Neural cell (in vitro differentiated cells): ENCODE results near the gene CATSPERD. TPM values are rescaled to one million over a fixed set of nuclear protein-coding genes. Genes with fewer than 3 reads are reported as not detected.

Experiments used
- H2AFZ ChIP-seq: fragments of 200-600, 300-800 bp; sonication (generic), shearing (Covaris generic); 2 replicates; pipeline ENCODE4 v1.6.0; 2014; ENCODE audit warnings: low read depth, mild to moderate bottlenecking, antibody characterized with exemption, low read length, moderate library complexity
- H3F3A ChIP-seq: fragments of 200-600 bp; shearing (Covaris generic); 2 replicates; pipeline ENCODE4 v1.6.1; 2016; ENCODE audit warnings: mild to moderate bottlenecking, moderate library complexity, mixed read lengths, antibody characterized with exemption, low read length; ENCODE audit not compliant: insufficient read depth, poor library complexity, severe bottlenecking
- H3K27ac ChIP-seq: fragments of 200-600, 300-800 bp; sonication (generic), shearing (Covaris generic); 2 replicates; pipeline ENCODE4 v1.5.1; 2014; ENCODE audit warnings: mild to moderate bottlenecking, low read length, moderate library complexity
- H3K27me3 ChIP-seq: fragments of 300-800, 200-600 bp; sonication (generic), shearing (Covaris generic); 2 replicates; pipeline ENCODE4 v1.6.0; 2014; ENCODE audit warnings: mild to moderate bottlenecking, low read depth, low read length, moderate library complexity; ENCODE audit not compliant: insufficient read depth
- H3K36me3 ChIP-seq: fragments of 300-800, 200-600 bp; sonication (generic), shearing (Covaris generic); 2 replicates; pipeline ENCODE4 v1.5.1; 2014; ENCODE audit warnings: mild to moderate bottlenecking, antibody characterized with exemption, low read length, moderate library complexity; ENCODE audit not compliant: insufficient read depth
- H3K4me2 ChIP-seq: fragments of 300-800, 200-600 bp; sonication (generic), shearing (Covaris generic); 2 replicates; pipeline ENCODE4 v1.6.0; 2014; ENCODE audit warnings: mild to moderate bottlenecking, low read length
- H3K4me3 ChIP-seq: fragments of 300-800, 200-600 bp; sonication (generic), shearing (Covaris generic); 2 replicates; pipeline ENCODE4 v1.5.1; 2014; ENCODE audit warnings: mild to moderate bottlenecking, low read length, moderate library complexity
- H3K79me2 ChIP-seq: fragments of 200-600 bp; shearing (Covaris generic); replicated peaks from 2 replicates; pipeline ENCODE4 v1.6.0; 2014; ENCODE audit warnings: mild to moderate bottlenecking, low read length, moderate library complexity; ENCODE audit not compliant: insufficient read depth
- H3K9ac ChIP-seq: fragments of 300-800, 200-600 bp; sonication (generic), shearing (Covaris generic); 2 replicates; pipeline ENCODE4 v1.6.1; 2016; ENCODE audit warnings: mild to moderate bottlenecking, low read length, mixed read lengths
- H3K9me2 ChIP-seq: fragments of 200-600 bp; shearing (Covaris generic); 2 replicates; pipeline ENCODE4 v1.6.1; 2016; ENCODE audit warnings: mild to moderate bottlenecking, low read length, mixed read lengths; ENCODE audit not compliant: insufficient read depth
- H3K9me3 ChIP-seq: fragments of 200-600, 300-800 bp; sonication (generic), shearing (Covaris generic); 2 replicates; pipeline ENCODE4 v1.6.1; 2016; ENCODE audit warnings: mild to moderate bottlenecking, mixed run types, low read length, moderate library complexity, mixed read lengths
- H4K20me1 ChIP-seq: fragments of 200-600 bp; shearing (Covaris generic); 2 replicates; pipeline ENCODE4 v1.6.1; 2016; ENCODE audit warnings: mild to moderate bottlenecking, mixed run types; ENCODE audit not compliant: insufficient read depth
- EP300 ChIP-seq: fragments of 450-650 bp; conservative IDR thresholded peaks from 2 replicates; pipeline ENCODE4 v1.6.1; 2014; ENCODE audit warnings: antibody characterized with exemption, mild to moderate bottlenecking, moderate library complexity; ENCODE audit not compliant: poor library complexity, severe bottlenecking
- EZH2 ChIP-seq: fragments of 200-600, 300-800 bp; shearing (Covaris generic), sonication (generic); IDR thresholded peaks from 2 replicates; pipeline ENCODE4 v1.6.1; 2014; ENCODE audit warnings: antibody characterized with exemption, low read length, borderline replicate concordance, mild to moderate bottlenecking; ENCODE audit not compliant: insufficient read depth, poor library complexity, severe bottlenecking
- MXI1 ChIP-seq: fragments of 450-650 bp; conservative IDR thresholded peaks from 2 replicates; pipeline ENCODE4 v1.6.1; 2014; ENCODE audit warnings: antibody characterized with exemption, mild to moderate bottlenecking; ENCODE audit not compliant: poor library complexity, severe bottlenecking
- POLR2AphosphoS5 ChIP-seq: IDR thresholded peaks from 2 replicates; pipeline ENCODE4 v1.6.1; 2012
- RAD21 ChIP-seq: fragments of 450-650 bp; conservative IDR thresholded peaks from 2 replicates; pipeline ENCODE4 v1.6.1; 2014; ENCODE audit warnings: antibody characterized with exemption, mild to moderate bottlenecking, moderate library complexity
- SMC3 ChIP-seq: fragments of 450-650 bp; conservative IDR thresholded peaks from 2 replicates; pipeline ENCODE4 v1.6.1; 2014; ENCODE audit warnings: antibody characterized with exemption, mild to moderate bottlenecking, moderate library complexity; ENCODE audit not compliant: poor library complexity
- TAF1 ChIP-seq: IDR thresholded peaks from 2 replicates; pipeline ENCODE4 v1.6.1; 2012; ENCODE audit warnings: low read depth
- polyA plus RNA-seq: library from polyadenylated mRNA; depleted of rRNA; stranded (reverse); fragments of >200 nt; gene quantifications from 2 replicates; pipeline ENCODE4 v1.2.3, GENCODE V29; 2014
- TF ChIP-seq, protein P1 (sequence below): fragments of 450-650 bp; IDR thresholded peaks from 2 replicates; pipeline ENCODE4 v1.5.1; 2014; ENCODE audit warnings: antibody characterized with exemption, mild to moderate bottlenecking, moderate library complexity; ENCODE audit not compliant: poor library complexity, severe bottlenecking
- TF ChIP-seq, protein P2 (sequence below): IDR thresholded peaks from 2 replicates; pipeline ENCODE4 v1.6.1; 2012; ENCODE audit warnings: borderline replicate concordance

CATSPERD gene
- polyA plus RNA-seq, 1 donor from 2014 or later, result not detected

DNA sequence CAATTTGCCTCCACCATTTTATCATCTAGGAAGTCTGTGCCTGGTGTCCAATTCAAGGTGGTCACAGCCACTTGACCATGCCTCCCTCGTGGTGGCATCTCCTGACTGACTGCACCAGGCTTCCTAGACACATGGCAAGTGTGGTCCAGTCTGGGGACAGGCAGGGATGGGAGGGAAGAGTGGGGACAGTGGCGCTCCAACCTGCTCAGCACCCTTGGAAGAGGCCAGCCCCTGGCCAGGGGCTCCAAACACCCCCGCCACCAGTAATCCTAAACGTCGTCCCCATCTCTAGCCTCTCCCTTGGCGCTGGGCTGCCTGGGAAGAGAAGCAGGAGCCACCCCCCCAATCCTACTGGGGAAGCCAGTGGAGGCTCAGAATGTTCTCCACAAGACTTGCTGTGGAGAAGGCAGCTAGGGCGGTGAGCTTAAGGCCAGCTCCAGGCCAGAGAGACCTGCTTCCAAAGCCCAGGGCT, 27.7 kb upstream of the CATSPERD start:
- no peak overlapping the region for H3K27ac ChIP-seq

DNA sequence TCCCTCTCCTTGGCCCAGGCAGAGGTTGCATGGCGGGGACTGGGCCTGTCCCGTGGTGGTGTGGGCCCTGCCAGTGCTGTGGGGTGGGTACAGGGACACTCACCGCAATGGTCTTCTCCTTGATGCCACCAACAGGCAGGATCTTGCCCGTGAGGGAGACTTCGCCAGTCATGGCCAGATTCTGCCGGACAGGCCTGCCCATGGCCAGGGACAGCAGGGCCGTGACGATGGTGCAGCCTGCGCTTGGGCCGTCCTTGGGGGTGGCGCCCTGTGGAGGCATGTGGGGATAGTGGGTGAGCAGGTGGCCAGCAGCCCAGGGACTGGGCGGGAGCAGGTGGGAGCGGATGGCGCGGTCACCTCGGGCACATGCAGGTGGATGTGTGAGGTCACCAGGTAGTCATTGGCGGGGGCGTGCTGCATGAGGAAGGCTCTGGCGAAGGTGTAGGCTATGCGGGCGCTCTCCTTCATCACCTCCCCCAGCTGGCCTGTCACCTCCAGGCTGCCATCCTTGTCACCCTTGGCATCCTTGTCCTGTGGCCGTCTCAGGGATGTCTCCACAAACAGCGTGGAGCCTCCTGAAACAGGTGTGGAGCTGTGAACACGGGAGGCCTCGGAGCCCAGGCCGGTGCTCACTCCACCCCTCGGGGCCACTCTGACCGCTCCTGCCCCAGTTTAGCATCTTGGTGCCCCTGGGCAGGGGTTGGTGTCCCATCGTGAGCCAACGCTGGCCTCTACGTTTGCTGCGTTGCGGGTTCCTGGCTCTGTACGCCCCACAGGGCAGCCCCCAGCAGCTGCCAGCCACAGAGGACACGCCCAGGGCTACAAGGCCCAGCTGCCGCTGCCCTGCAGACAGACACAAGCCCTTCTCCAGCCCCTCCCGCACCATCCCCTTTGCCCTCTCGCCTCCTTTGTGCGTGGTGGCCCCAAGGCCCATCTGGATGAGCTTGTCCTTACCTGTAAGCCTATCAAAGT, 27.0 kb upstream of the CATSPERD start:
- Histone ChIP-seq H3K4me2 (no peak overlapping the region), H3K27me3 (no peaks in the 10 kb centered on the region), H3K79me2 (peaks cover 15% of the 10 kb centered on the region), H3K4me3 (no peak overlapping the region), H3K9me2 (no peaks in the 10 kb centered on the region), H3K27ac (no peak overlapping the region), H2AFZ (no peak overlapping the region), H3K9ac (no peak overlapping the region), H3K9me3 (no peaks in the 10 kb centered on the region), H3F3A (no peaks in the 10 kb centered on the region), H3K36me3 (no peaks in the 10 kb centered on the region), H4K20me1 (peaks cover 11% of the 10 kb centered on the region)
- TF ChIP-seq, protein P1, sequence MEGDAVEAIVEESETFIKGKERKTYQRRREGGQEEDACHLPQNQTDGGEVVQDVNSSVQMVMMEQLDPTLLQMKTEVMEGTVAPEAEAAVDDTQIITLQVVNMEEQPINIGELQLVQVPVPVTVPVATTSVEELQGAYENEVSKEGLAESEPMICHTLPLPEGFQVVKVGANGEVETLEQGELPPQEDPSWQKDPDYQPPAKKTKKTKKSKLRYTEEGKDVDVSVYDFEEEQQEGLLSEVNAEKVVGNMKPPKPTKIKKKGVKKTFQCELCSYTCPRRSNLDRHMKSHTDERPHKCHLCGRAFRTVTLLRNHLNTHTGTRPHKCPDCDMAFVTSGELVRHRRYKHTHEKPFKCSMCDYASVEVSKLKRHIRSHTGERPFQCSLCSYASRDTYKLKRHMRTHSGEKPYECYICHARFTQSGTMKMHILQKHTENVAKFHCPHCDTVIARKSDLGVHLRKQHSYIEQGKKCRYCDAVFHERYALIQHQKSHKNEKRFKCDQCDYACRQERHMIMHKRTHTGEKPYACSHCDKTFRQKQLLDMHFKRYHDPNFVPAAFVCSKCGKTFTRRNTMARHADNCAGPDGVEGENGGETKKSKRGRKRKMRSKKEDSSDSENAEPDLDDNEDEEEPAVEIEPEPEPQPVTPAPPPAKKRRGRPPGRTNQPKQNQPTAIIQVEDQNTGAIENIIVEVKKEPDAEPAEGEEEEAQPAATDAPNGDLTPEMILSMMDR, result no peak
- TF ChIP-seq POLR2AphosphoS5, result peak; percentile 15

More for the DNA sequence above, 27.7 kb upstream of the CATSPERD start:
- Histone ChIP-seq H4K20me1 (peaks cover 11% of the 10 kb centered on the region), H3K9me2 (no peaks in the 10 kb centered on the region), H3K79me2 (peaks cover 15% of the 10 kb centered on the region), H3K36me3 (no peaks in the 10 kb centered on the region), H3K9ac (no peak overlapping the region), H3K27me3 (no peaks in the 10 kb centered on the region), H2AFZ (no peak overlapping the region), H3K9me3 (no peaks in the 10 kb centered on the region), H3K4me2 (no peak overlapping the region), H3F3A (no peaks in the 10 kb centered on the region), H3K4me3 (no peak overlapping the region)
- TF ChIP-seq EP300, result no peak
- TF ChIP-seq TAF1, result no peak
- no peak for TF ChIP-seq POLR2AphosphoS5
- TF ChIP-seq EZH2, result no peak
- no peak for TF ChIP-seq SMC3
- TF ChIP-seq RAD21, result no peak
- TF ChIP-seq, protein P1, result no peak
- TF ChIP-seq, protein P2, sequence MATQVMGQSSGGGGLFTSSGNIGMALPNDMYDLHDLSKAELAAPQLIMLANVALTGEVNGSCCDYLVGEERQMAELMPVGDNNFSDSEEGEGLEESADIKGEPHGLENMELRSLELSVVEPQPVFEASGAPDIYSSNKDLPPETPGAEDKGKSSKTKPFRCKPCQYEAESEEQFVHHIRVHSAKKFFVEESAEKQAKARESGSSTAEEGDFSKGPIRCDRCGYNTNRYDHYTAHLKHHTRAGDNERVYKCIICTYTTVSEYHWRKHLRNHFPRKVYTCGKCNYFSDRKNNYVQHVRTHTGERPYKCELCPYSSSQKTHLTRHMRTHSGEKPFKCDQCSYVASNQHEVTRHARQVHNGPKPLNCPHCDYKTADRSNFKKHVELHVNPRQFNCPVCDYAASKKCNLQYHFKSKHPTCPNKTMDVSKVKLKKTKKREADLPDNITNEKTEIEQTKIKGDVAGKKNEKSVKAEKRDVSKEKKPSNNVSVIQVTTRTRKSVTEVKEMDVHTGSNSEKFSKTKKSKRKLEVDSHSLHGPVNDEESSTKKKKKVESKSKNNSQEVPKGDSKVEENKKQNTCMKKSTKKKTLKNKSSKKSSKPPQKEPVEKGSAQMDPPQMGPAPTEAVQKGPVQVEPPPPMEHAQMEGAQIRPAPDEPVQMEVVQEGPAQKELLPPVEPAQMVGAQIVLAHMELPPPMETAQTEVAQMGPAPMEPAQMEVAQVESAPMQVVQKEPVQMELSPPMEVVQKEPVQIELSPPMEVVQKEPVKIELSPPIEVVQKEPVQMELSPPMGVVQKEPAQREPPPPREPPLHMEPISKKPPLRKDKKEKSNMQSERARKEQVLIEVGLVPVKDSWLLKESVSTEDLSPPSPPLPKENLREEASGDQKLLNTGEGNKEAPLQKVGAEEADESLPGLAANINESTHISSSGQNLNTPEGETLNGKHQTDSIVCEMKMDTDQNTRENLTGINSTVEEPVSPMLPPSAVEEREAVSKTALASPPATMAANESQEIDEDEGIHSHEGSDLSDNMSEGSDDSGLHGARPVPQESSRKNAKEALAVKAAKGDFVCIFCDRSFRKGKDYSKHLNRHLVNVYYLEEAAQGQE, result no peak
- TF ChIP-seq MXI1, result no peak
